SJSA1 (cell line): ENCODE results near the gene FARP1. TPM values are rescaled to one million over a fixed set of nuclear protein-coding genes. Genes with fewer than 3 reads are reported as not detected.
"Not testable (repeated sequence)": the region's sequence is repeated elsewhere in the genome, so short reads cannot be mapped to it uniquely, and the experiment has no call there.

Source experiments
- DNase-seq, 2 experiments: peaks; one replicate each; pipeline ENCODE4 v3.0.0-alpha.2; 2015 to 2020; ENCODE audit warnings: low spot score in 2 of 2, low read depth in 1 of 2
- H3K27ac ChIP-seq: fragments of 250-450 bp; sonication (Bioruptor Pico); 2 replicates; pipeline ENCODE4 v1.5.1; 2020; ENCODE audit warnings: mild to moderate bottlenecking, moderate library complexity
- H3K27me3 ChIP-seq: fragments of 250-450 bp; sonication (Bioruptor Pico); replicated peaks from 2 replicates; pipeline ENCODE4 v1.5.1; 2020; ENCODE audit warnings: mild to moderate bottlenecking, moderate library complexity
- H3K36me3 ChIP-seq: fragments of 250-450 bp; sonication (Bioruptor Pico); 2 replicates; pipeline ENCODE4 v1.5.1; 2020; ENCODE audit warnings: mild to moderate bottlenecking
- H3K4me1 ChIP-seq: fragments of 250-450 bp; sonication (Bioruptor Pico); replicated peaks from 2 replicates; pipeline ENCODE4 v1.6.1; 2021; ENCODE audit warnings: mild to moderate bottlenecking
- H3K4me3 ChIP-seq: fragments of 250-450 bp; sonication (Bioruptor Pico); 2 replicates; pipeline ENCODE4 v1.5.1; 2020; ENCODE audit warnings: mild to moderate bottlenecking
- H3K9me3 ChIP-seq: fragments of 250-450 bp; sonication (Bioruptor Pico); replicated peaks from 2 replicates; pipeline ENCODE4 v1.5.1; 2020; ENCODE audit warnings: mild to moderate bottlenecking
- total RNA-seq: library from RNA; depleted of rRNA; stranded (reverse); fragments of >200 nt; shearing (Covaris generic); gene quantifications from 2 replicates; pipeline ENCODE4 v1.2.3, GENCODE V29; 2014

The FARP1 gene
- total RNA-seq, 1 experiment from 2014 or later = 31.3 TPM

DNA sequence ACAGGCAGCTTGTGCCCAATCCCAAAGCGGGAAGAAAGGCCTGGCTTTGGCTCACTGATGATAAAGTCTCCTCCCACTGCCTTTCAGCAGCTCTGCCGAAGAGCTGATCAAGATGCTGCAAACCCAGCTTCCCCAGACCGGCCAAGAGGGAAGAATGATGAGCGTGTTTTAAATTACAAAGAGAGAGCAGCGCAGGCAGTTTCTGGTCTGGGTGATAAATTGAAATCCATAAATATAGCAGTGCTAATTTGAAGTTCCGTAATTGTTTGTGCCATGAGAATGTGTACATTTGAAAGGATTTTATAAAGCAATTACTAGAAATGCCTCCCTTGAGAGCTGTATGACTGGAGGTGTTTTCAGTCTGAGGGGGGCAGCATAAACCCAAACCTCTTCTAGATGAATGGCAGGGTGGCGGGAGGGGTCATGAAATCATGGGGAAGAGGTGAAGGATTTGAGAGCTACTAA, 262.2 kb downstream of the FARP1 start:
- Histone ChIP-seq H3K27me3 (0 out of 2 replicates have a peak, but pooled peaks cover 8% of the 10 kb centered on the region), H3K9me3 (no peaks in the 10 kb centered on the region), H3K4me1 (no peaks in the 10 kb centered on the region), H3K27ac (no peak overlapping the region), H3K36me3 (peaks cover 8% of the 10 kb centered on the region), H3K4me3 (no peak overlapping the region)
- DNase-seq = no peak

- DNase-seq = no peak
- no peak overlapping the region for H3K4me3 ChIP-seq
- peaks cover 9% of the 10 kb centered on the region for H3K36me3 ChIP-seq
- H3K9me3 ChIP-seq = no peaks in the 10 kb centered on the region
- no peak overlapping the region for H3K27ac ChIP-seq
- H3K27me3 ChIP-seq = 0 out of 2 replicates have a peak, but pooled peaks cover 5% of the 10 kb centered on the region
- no peaks in the 10 kb centered on the region for H3K4me1 ChIP-seq
Observed at GRCh38 chr13:98405690-98406344, 262.9 kb downstream of the FARP1 start.

DNA sequence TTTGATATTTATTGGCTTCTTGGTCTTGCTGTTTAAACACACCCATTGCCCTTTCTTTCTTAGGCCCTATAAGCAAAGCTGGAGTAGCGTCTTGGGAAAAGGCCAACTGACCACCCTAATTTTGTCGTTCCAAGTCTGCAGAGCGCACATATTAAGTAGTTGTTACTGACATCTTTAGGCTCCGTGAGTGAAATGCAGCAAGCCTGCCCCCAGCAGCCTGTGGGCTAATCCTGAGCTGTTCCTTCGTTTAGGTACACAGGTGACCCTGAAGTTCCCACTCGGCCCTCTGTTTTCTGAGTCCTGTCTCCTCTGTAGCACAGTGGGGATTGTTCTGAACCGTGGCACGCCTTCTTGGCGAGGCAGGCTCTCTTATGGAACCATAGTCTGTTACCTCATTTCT, 263.5 kb downstream of the FARP1 start:
- Histone ChIP-seq H3K36me3 (peaks cover 9% of the 10 kb centered on the region), H3K9me3 (no peaks in the 10 kb centered on the region), H3K4me1 (no peaks in the 10 kb centered on the region)

GRCh38 chr13:98406971-98407370, 264.1 kb downstream of the FARP1 start:
- DNase-seq = no peak
- Histone ChIP-seq H3K27ac (no peak overlapping the region), H3K27me3 (0 out of 2 replicates have a peak, but pooled peaks cover 3% of the 10 kb centered on the region), H3K9me3 (no peaks in the 10 kb centered on the region), H3K4me3 (no peak overlapping the region), H3K36me3 (peaks cover 11% of the 10 kb centered on the region), H3K4me1 (no peaks in the 10 kb centered on the region)

More for the DNA sequence above, 263.5 kb downstream of the FARP1 start:
- Histone ChIP-seq H3K27me3 (0 out of 2 replicates have a peak, but pooled peaks cover 3% of the 10 kb centered on the region), H3K4me3 (no peak overlapping the region), H3K27ac (no peak overlapping the region)
- no peak for DNase-seq

- Histone ChIP-seq H3K27ac (no peak overlapping the region), H3K4me1 (no peaks in the 10 kb centered on the region), H3K27me3 (peaks cover 3% of the 10 kb centered on the region; the same call in 1 of the 2 replicates), H3K4me3 (no peak overlapping the region), H3K36me3 (peaks cover 17% of the 10 kb centered on the region), H3K9me3 (no peaks in the 10 kb centered on the region)
- DNase-seq = no peak
Observed at GRCh38 chr13:98407575-98407974, 264.7 kb downstream of the FARP1 start.

DNA sequence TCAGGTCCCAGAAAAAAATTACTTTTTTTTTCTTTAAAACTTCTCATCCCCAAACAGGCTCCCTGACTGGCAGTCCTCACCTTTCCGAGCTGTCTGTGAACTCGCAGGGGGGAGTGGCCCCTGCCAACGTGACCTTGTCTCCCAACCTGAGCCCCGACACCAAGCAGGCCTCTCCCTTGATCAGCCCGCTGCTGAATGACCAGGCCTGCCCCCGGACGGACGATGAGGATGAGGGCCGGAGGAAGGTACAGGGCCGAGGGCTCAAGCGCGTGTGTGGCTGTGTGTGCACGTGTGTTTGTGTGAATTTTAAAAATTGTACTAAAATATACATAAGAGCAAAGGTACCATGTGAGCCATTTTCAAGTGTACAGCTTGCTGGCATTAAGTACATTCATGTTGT, 266.4 kb downstream of the FARP1 start:
- no peaks in the 10 kb centered on the region for H3K4me1 ChIP-seq
- no peak for DNase-seq
- no peak overlapping the region for H3K4me3 ChIP-seq
- H3K36me3 ChIP-seq = peaks cover 28% of the 10 kb centered on the region
- H3K27me3 ChIP-seq = peaks cover 3% of the 10 kb centered on the region; the same call in 1 of the 2 replicates
- no peaks in the 10 kb centered on the region for H3K9me3 ChIP-seq
- no peak overlapping the region for H3K27ac ChIP-seq

- no peak for DNase-seq
- H3K4me1 ChIP-seq = no peaks in the 10 kb centered on the region
- H3K27me3 ChIP-seq = peaks cover 2% of the 10 kb centered on the region; the same call in 1 of the 2 replicates
- H3K36me3 ChIP-seq = peaks cover 32% of the 10 kb centered on the region
- no peak overlapping the region for H3K27ac ChIP-seq
- H3K9me3 ChIP-seq = no peaks in the 10 kb centered on the region
- no peak overlapping the region for H3K4me3 ChIP-seq
Observed at GRCh38 chr13:98410612-98411011, 267.7 kb downstream of the FARP1 start.

DNA sequence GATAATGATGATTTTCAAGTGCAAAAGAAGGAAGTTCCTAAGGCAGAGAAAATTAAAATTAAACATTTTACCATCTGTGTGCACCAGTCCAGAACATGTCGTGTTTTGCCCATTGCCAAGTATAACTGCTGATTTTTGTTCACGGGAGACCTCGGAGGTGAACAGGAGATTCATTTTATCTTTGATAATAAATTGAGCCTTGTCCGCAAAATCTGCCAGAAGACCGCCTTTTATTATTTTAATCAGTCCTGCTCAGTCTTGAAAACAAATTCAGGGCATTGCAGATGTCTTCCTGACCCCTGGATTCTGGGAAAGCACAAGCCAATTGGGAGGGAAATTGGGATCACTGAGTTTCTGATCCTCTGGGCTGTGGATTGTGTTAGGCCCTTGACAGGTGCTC, 268.1 kb downstream of the FARP1 start:
- Histone ChIP-seq H3K9me3 (no peaks in the 10 kb centered on the region), H3K4me3 (no peak overlapping the region), H3K27me3 (no peaks in the 10 kb centered on the region; the same call in 1 of the 2 replicates), H3K4me1 (no peaks in the 10 kb centered on the region), H3K27ac (no peak overlapping the region), H3K36me3 (peaks cover 34% of the 10 kb centered on the region)
- no peak for DNase-seq

GRCh38 chr13:98411617-98412265, 268.8 kb downstream of the FARP1 start:
- Histone ChIP-seq H3K27ac (no peak overlapping the region), H3K9me3 (no peaks in the 10 kb centered on the region), H3K36me3 (peaks cover 38% of the 10 kb centered on the region), H3K27me3 (no peaks in the 10 kb centered on the region; the same call in 1 of the 2 replicates), H3K4me3 (no peak overlapping the region), H3K4me1 (no peaks in the 10 kb centered on the region)
- no peak for DNase-seq

GRCh38 chr13:98413278-98413677, 270.4 kb downstream of the FARP1 start:
- not testable (repeated sequence) for DNase-seq, H3K9me3 ChIP-seq, H3K4me1 ChIP-seq

GRCh38 chr13:98413796-98414195, 270.9 kb downstream of the FARP1 start:
- Histone ChIP-seq H3K4me1 (no peaks in the 10 kb centered on the region), H3K4me3 (no peak overlapping the region), H3K27me3 (no peaks in the 10 kb centered on the region; the same call in 1 of the 2 replicates), H3K27ac (no peak overlapping the region), H3K9me3 (no peaks in the 10 kb centered on the region), H3K36me3 (peaks cover 41% of the 10 kb centered on the region)
- no peak for DNase-seq

More at GRCh38 chr13:98413278-98413677, 270.4 kb downstream of the FARP1 start:
- not testable (repeated sequence) for H3K27me3 ChIP-seq, H3K4me3 ChIP-seq, H3K27ac ChIP-seq
- peaks cover 41% of the 10 kb centered on the region for H3K36me3 ChIP-seq

DNA sequence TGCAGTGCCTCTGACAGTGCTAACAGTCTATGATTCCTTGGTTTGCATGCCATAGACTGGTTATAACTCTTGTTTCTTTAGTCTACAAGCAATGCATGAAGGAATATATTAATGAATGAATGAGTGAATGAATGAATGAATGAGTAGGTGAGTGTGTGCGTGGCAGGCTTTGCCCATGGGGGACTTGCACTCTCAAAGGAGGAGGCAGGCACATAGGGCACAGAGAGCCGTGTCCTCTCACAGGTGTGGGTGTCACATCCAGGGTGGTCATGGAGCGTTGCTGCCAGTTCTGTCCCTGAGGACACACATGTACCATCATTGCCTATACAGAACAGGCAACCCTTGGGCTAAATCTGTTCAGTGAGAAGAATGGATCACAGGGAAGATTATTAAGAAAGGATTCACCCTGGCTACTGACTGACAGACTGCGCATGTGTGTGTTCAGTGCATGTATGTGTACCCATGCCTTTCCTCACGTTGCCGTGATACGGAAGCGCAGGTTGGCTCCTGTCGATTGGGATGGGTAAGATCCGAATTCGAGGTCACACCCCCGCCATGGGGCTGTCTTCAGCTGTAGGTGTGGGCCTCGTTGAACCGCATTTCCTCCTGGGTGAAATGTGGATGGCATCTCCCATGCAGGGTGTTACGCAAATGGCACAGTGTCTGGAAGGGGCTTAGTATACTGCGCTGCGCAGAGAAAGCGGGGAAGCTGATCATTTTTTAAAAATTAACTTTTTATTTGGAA, 272.6 kb downstream of the FARP1 start:
- Histone ChIP-seq H3K4me1 (no peaks in the 10 kb centered on the region), H3K27ac (no peak overlapping the region), H3K4me3 (no peak overlapping the region), H3K9me3 (no peaks in the 10 kb centered on the region), H3K27me3 (no peaks in the 10 kb centered on the region; the same call in 1 of the 2 replicates), H3K36me3 (peaks cover 33% of the 10 kb centered on the region; the same call in 1 of the 2 replicates)
- no peak for DNase-seq

GRCh38 chr13:98416408-98416807, 273.5 kb downstream of the FARP1 start:
- Histone ChIP-seq H3K27ac (no peak overlapping the region), H3K9me3 (no peaks in the 10 kb centered on the region), H3K36me3 (peaks cover 33% of the 10 kb centered on the region; the same call in 1 of the 2 replicates), H3K4me1 (no peaks in the 10 kb centered on the region), H3K27me3 (no peaks in the 10 kb centered on the region; the same call in 1 of the 2 replicates), H3K4me3 (no peak overlapping the region)
- DNase-seq = no peak
